Panc1 (cell line): ENCODE data around the gene GARS1. TPM values are rescaled to one million over a fixed set of nuclear protein-coding genes. Genes with fewer than 3 reads are reported as not detected.

Experiments used
- ATAC-seq: fragments of 200-7000 bp; cut with Tn5 transposase; 2 replicates; pipeline ENCODE4 v1.9.1; 2020; ENCODE audit warnings: mild to moderate bottlenecking, moderate library complexity
- BruUV-seq: library from RNA; stranded (reverse); fragments of 400-500 nt; replicated peaks from 2 replicates; lab custom pipeline; 2021; lab: Mats Ljungman, UMichigan
- CTCF ChIA-PET: fragments of 300-600 bp; sonication (Branson Sonifier 250); formaldehyde crosslinking; loops from one replicate; lab custom pipeline; 2022; ENCODE audit warnings: antibody characterized with exemption; lab: Charles Lee
- POLR2A ChIA-PET: fragments of 300-600 bp; sonication (Branson Sonifier 250); formaldehyde crosslinking; loops from one replicate; lab custom pipeline; 2022; ENCODE audit warnings: antibody characterized with exemption; lab: Charles Lee
- DNase-seq: peaks from one replicate; pipeline ENCODE4 v3.0.0-alpha.2; 2010; ENCODE audit warnings: low read depth, low spot score
- H3K27ac ChIP-seq: 2 replicates; pipeline ENCODE4 v1.5.1; 2011; ENCODE audit warnings: mild to moderate bottlenecking, low read length, inconsistent platforms
- H3K27me3 ChIP-seq: fragments of 200-500 bp; sonication (Bioruptor generic); 2 replicates; pipeline ENCODE4 v1.6.0; 2014; ENCODE audit warnings: low read length, inconsistent platforms; ENCODE audit not compliant: control insufficient read depth, insufficient read depth
- H3K36me3 ChIP-seq: fragments of 200-500 bp; sonication (Bioruptor generic); 2 replicates; pipeline ENCODE4 v1.5.1; 2014; ENCODE audit warnings: inconsistent platforms, mild to moderate bottlenecking, low read length, moderate library complexity; ENCODE audit not compliant: control insufficient read depth, insufficient read depth
- H3K4me1 ChIP-seq: 2 replicates; pipeline ENCODE4 v1.5.1; 2011; ENCODE audit warnings: inconsistent platforms, mild to moderate bottlenecking, low read length, moderate library complexity; ENCODE audit not compliant: control insufficient read depth, insufficient read depth
- H3K4me3 ChIP-seq, 2 experiments: 2 replicates each; pipeline ENCODE4 v1.5.1; 2011 to 2012; ENCODE audit warnings: low read depth in 2 of 2, low read length in 2 of 2, mild to moderate bottlenecking in 2 of 2, inconsistent platforms in 1 of 2, moderate library complexity in 1 of 2
- H3K9me3 ChIP-seq: fragments of 200-500 bp; sonication (Bioruptor generic); 2 replicates; pipeline ENCODE4 v1.5.1; 2014; ENCODE audit warnings: low read depth, mild to moderate bottlenecking, inconsistent platforms, low read length, moderate library complexity; ENCODE audit not compliant: control insufficient read depth, insufficient read depth
- CTCF ChIP-seq: fragments of 450-650 bp; IDR thresholded peaks from 2 replicates; pipeline ENCODE4 v1.5.1; 2017; ENCODE audit warnings: mild to moderate bottlenecking
- POLR2AphosphoS5 ChIP-seq: IDR thresholded peaks from 2 replicates; pipeline ENCODE4 v1.6.1; 2012; ENCODE audit warnings: mild to moderate bottlenecking, low read depth, low read length, moderate library complexity
- REST ChIP-seq, 2 experiments: IDR thresholded peaks; 2 replicates each; pipeline ENCODE4 v1.6.1; 2011 to 2012; ENCODE audit warnings: low read depth in 2 of 2, control low read depth in 1 of 2, low read length in 1 of 2, mild to moderate bottlenecking in 1 of 2, moderate library complexity in 1 of 2; ENCODE audit not compliant: insufficient read depth in 1 of 2
- SIN3A ChIP-seq: IDR thresholded peaks from 2 replicates; pipeline ENCODE4 v1.6.1; 2012; ENCODE audit warnings: low read depth, mild to moderate bottlenecking, low read length, moderate library complexity, borderline replicate concordance; ENCODE audit not compliant: insufficient read depth
- TCF7L2 ChIP-seq: IDR thresholded peaks from 2 replicates; pipeline ENCODE4 v1.6.1; 2011; ENCODE audit warnings: mild to moderate bottlenecking, low read depth, low read length, inconsistent platforms
- in situ Hi-C: cut with HindIII; loops from 2 replicates; pipeline ENCODE4 v1.10.0; 2016; ENCODE audit warnings: low sequenced_read_pairs, low pct_unique_long_range_greater_than_20kb
- intact Hi-C: fragments of 100-400 bp; cut with micrococcal nuclease; formaldehyde crosslinking; loops from one replicate; pipeline ENCODE4 v1.10.0; 2022; ENCODE audit not compliant: unreplicated experiment
- total RNA-seq: library from RNA; stranded (reverse); gene quantifications from one replicate; pipeline ENCODE4 v1.2.1, GENCODE V29; 2021; ENCODE audit not compliant: unreplicated experiment

GARS1 gene
- total RNA-seq, 1 experiment from 2014 or later = 271 TPM

- intact Hi-C loops (no loop called here), in situ Hi-C loops (no loop called here)
- Histone ChIP-seq H3K27ac (no peak overlapping the region), H3K27me3 (no peaks in the 10 kb centered on the region), H3K36me3 (no peaks in the 10 kb centered on the region), H3K4me3 (no peak overlapping the region), H3K4me1 (peaks cover 3% of the 10 kb centered on the region; the same call in 1 of the 2 replicates), H3K9me3 (no peaks in the 10 kb centered on the region)
- TF ChIP-seq REST (IDR thresholded peaks at IDR 0.05; ENCODE audit: insufficient read depth in 1 of 2, low read depth in 2 of 2, low read length in 1 of 2) (no peak), POLR2AphosphoS5 (no peak), TCF7L2 (no peak), SIN3A (no peak), CTCF (no peak)
- ChIA-PET CTCF (interaction anchor here (0.7 to 1.5 kb wide), 3 partner anchors 14 to 116 kb away, joined by 3 to 14 read pairs (median 5); no protein-coding TSS in a partner anchor), POLR2A (no interaction called here)
- no TSS peak for BruUV-seq
- ATAC-seq = no peak
- DNase-seq = no peak
Observed at GRCh38 chr7:30549931-30550493, 44.7 kb upstream of the GARS1 start.

- BruUV-seq = no TSS peak
- Histone ChIP-seq H3K36me3 (no peaks in the 10 kb centered on the region), H3K9me3 (no peaks in the 10 kb centered on the region), H3K27ac (no peak overlapping the region), H3K4me1 (peaks cover 3% of the 10 kb centered on the region; the same call in 1 of the 2 replicates), H3K27me3 (no peaks in the 10 kb centered on the region), H3K4me3 (no peak overlapping the region)
- DNase-seq = no peak
- ATAC-seq = no peak
- CTCF ChIA-PET = interaction anchor here (0.7 kb wide), 1 partner anchor 246 kb away, joined by 7 read pairs; no protein-coding TSS in a partner anchor
- in situ Hi-C loops = no loop called here
- POLR2A ChIA-PET = no interaction called here
- TF ChIP-seq TCF7L2 (no peak), POLR2AphosphoS5 (no peak), CTCF (no peak), SIN3A (no peak), REST (IDR thresholded peaks at IDR 0.05; ENCODE audit: insufficient read depth in 1 of 2, low read depth in 2 of 2, low read length in 1 of 2) (no peak)
- intact Hi-C loops = no loop called here
Observed at GRCh38 chr7:30552330-30552729, 42.3 kb upstream of the GARS1 start.
